NB4 (cell line): ENCODE data around the gene MAP3K14.

Source experiments
- CTCF ChIP-seq: IDR thresholded peaks from one replicate; pipeline ENCODE4 v1.5.1; 2012; ENCODE audit warnings: low read depth, low read length
- MYC ChIP-seq: IDR thresholded peaks from 2 replicates; pipeline ENCODE4 v1.6.1; 2011; ENCODE audit warnings: low read depth, low read length
- POLR2A ChIP-seq: IDR thresholded peaks from 2 replicates; pipeline ENCODE4 v1.6.1; 2011; ENCODE audit warnings: mild to moderate bottlenecking; ENCODE audit not compliant: insufficient read length; ENCODE audit errors: extremely low read depth

GRCh38 chr17:45277992-45278391, 38.8 kb downstream of the MAP3K14 start:
- TF ChIP-seq POLR2A (no peak), CTCF (no peak), MYC (no peak)
